Activated naive CD4-positive, alpha-beta T cell treated with anti-CD3 and anti-CD28 coated beads, Interleukin-2, amount 50 U/mL, for 72 hours (primary cell): ENCODE data around the gene SQSTM1. TPM values are rescaled to one million over a fixed set of nuclear protein-coding genes. Genes with fewer than 3 reads are reported as not detected.

Experiments
- ATAC-seq, 2 donors: fragments of 150-1000 bp; cut with Tn5 transposase; 2 replicates each; pipeline ENCODE4 v1.10.0; 2021; ENCODE audit warnings: mild to moderate bottlenecking in 2 of 2, moderate library complexity in 2 of 2
- DNase-seq, 2 donors: peaks; one replicate each; pipeline ENCODE4 v3.0.0; 2021 to 2022; ENCODE audit warnings: low spot score in 2 of 2
- H3K27ac Mint-ChIP-seq, 2 donors: one replicate each; pipeline ENCODE4 v1.8.0; 2022; ENCODE audit warnings: mild to moderate bottlenecking in 2 of 2, mixed read lengths in 2 of 2
- H3K36me3 Mint-ChIP-seq, 2 donors: one replicate each; pipeline ENCODE4 v1.8.0; 2022; ENCODE audit warnings: mixed read lengths in 2 of 2
- H3K9me3 Mint-ChIP-seq, 2 donors: one replicate each; pipeline ENCODE4 v1.8.0; 2022; ENCODE audit warnings: mixed read lengths in 2 of 2
- total RNA-seq, 2 donors: library from RNA; stranded (reverse); gene quantifications; one replicate each; pipeline ENCODE4 v1.2.3, GENCODE V29; 2022

SQSTM1 gene
- total RNA-seq, 2 donors from 2014 or later: 120 to 163 TPM

DNA sequence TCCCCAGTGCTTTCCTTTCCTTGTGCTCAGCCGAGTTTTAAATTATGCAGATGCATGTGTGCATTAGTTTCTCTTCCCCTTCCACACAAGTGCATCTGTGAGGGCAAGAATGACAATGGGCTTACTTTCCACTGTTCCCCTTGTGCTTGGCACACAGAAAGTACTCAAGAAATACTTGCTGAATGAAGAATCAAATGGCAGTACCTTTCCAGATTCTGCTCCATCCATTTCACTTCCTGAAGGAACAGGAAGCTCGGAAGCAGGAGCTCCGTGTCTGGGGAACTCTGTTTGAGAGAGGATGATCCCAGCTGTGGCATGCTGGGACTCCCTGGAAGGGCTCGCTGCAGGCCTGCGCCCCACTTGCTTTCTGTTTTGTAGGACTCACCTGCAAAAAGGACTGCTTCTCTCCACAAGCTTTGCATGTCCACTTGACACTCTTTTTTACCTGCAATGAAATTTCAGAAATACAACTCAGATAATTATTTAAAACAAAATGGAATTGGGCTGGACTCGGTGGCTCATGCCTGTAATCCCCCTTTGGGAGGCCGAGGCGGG lies 32.4 kb downstream of the SQSTM1 start:
- ATAC-seq: no peak
- H3K27ac Mint-ChIP-seq: no peak overlapping the region
- no peak for DNase-seq
- H3K9me3 Mint-ChIP-seq: no peaks in the 10 kb centered on the region
- H3K36me3 Mint-ChIP-seq: no peaks in the 10 kb centered on the region

DNA sequence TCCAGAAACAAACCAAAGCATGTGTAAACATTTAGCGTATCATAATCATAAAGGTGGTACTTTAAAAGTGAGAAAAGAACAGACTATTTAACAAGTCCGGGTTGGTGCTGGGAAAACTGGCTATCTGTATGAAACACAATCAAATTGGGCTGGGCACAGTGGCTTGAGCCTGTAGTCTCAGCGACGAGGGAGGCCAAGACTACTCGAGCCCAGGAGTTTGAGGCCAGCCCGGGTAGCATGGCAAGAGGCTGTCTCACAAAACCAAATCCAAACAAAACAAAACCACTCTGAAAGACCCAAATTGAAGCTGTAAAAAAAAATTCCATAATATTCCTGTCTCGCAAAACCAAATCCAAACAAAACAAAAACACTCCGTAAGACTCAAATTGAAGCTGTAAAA lies 33.7 kb downstream of the SQSTM1 start:
- Mint-ChIP-seq H3K27ac (no peak overlapping the region), H3K36me3 (no peaks in the 10 kb centered on the region), H3K9me3 (no peaks in the 10 kb centered on the region)
- ATAC-seq (no peak), DNase-seq (no peak)

DNA sequence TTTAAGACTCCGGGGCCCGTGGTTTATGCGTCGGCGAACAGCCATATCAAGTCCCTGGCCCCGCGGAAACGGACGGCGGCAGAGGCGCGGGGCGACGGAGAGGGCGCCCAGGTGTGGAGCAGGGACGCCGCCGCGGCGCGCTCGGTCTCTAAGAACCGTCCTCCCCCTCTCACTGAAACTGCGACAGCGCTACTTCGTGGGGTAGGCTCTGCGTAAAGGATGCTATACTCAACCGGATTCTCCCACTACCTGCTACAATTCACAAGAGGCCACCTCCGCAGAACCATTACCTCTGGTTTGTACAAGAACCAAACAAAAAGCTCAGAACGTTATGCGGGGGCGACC lies 37.5 kb downstream of the SQSTM1 start:
- peak overlapping the region; percentile 79 to 81 for H3K27ac Mint-ChIP-seq
- ATAC-seq (peak; percentile 56 to 67), DNase-seq (peak in 1 of 2 donors; percentile 60)
- peaks cover 8 to 10% of the 10 kb centered on the region in 2 donors for H3K36me3 Mint-ChIP-seq
- no peaks in the 10 kb centered on the region for H3K9me3 Mint-ChIP-seq

DNA sequence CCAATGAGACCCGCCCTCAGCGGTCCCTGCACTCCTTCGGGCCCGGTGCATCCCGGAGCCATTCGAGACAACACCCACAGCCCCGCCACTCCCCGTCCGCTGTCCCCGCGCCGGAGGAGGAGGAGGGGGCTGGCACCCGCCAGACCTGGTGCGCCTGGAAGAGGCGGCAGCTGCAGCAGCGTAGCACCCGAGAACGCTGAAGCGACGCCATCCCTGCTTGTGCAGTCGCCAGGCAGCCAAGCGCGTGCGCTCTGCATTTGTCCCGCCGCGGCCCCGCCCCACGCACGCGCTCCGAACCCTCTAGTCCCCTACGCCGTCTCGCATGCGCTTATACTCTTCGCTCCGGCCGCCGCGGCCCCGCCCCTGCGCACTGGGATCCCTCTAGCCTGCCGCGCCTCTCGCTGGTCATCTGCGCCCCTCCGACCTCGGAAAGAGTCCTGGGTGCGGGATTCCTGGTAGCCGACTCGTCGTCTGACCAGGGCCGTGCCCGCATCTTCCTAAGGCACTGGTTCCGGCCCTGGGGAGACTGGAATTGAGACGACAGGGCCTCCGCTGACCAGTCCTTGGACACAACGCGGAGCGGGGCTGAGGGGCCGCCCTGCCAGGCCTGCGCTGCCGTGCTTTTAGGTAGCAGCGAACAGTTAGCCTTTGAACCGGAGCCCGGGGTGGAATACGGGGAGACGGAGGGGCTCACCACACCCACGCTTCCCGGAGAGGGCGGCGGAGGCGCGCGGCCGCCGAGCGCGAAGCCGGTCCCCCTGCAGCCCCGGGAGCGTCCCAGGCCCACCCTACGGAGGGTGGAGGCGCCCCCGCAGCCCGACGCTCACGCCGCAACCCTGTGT lies 38.1 kb downstream of the SQSTM1 start, which contains the start of gene MRNIP:
Gene MRNIP, minus strand, starts transcription at position 232 of the 842 bp plus-strand sequence. Its CDS starts 21 bp downstream, at position 211.
- peak within 1 kb of the TSS; percentile 79 to 81 for H3K27ac Mint-ChIP-seq
- no peaks in the 10 kb centered on the region for H3K9me3 Mint-ChIP-seq
- peak; percentile 91 for DNase-seq
- H3K36me3 Mint-ChIP-seq: peaks cover 8 to 13% of the 10 kb centered on the region in 2 donors
- peak; percentile 97 for ATAC-seq

DNA sequence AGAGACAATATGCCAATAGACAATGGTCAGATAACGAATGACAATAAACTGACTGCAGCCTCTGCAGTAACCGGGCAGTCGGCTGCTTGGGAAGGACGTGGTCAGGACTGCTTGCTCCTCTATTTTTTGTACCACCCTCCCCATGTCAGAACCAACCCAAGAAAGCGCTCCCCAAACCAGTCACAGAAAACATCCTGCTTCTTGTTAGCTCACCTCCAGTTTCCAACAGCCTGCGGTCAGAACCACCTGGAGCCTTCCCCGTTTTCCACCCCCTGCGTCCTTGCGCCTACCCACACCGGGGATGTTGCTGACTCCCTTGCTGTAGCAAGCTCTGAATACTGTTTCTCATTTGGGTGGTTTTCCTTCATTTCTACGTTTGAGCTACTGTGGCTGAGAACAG lies 39.6 kb downstream of the SQSTM1 start:
- Mint-ChIP-seq H3K36me3 (peaks cover 8 to 22% of the 10 kb centered on the region in 2 donors), H3K9me3 (no peaks in the 10 kb centered on the region), H3K27ac (no peak overlapping the region)
- no peak for ATAC-seq
- DNase-seq: no peak

DNA sequence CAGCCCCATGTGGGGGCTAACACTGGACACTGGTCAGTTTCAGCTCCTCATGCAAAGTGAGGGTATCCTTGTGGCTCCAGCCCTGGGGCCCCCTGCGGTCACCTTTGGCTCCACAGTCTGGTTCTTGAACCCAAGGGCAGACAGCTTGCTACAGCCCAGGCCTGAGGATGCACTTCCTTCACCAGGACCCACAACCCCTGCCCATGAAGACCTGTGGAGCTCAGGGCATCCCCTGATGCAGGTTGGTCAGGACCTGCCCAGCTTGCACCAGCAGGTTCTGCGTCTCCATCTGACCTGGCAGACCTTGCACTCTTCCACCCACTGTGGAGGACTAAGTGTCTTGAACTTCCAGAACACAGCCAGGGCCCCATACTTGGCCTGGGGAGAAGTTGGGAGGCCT lies 41.6 kb downstream of the SQSTM1 start:
- ATAC-seq (no peak), DNase-seq (no peak)
- H3K9me3 Mint-ChIP-seq: no peaks in the 10 kb centered on the region
- H3K27ac Mint-ChIP-seq: no peak overlapping the region
- H3K36me3 Mint-ChIP-seq: peaks cover 8 to 23% of the 10 kb centered on the region in 2 donors

DNA sequence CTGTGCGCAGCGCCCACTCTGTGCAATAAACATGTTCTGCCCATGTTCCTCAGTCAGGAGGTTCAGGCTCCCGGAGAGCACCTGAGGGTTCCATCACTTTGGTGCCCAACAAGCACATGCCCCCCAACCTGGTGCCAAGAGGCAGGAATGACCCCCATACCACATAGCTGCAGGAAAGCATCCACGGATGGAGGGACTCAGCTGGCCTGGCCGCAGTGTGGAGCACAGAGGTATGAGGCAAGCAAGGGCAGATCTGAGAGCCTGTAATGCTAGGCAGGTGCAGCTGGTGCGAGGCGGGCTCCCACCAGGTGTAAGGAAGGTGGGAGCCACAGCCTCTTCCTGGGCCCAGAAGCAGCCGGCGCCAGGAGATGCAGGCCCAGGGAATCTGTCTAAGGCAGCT lies 42.2 kb downstream of the SQSTM1 start:
- Mint-ChIP-seq H3K27ac (peak overlapping the region in 1 of 2 donors; percentile 57), H3K36me3 (peaks cover 8 to 23% of the 10 kb centered on the region in 2 donors), H3K9me3 (no peaks in the 10 kb centered on the region)
- DNase-seq (no peak), ATAC-seq (no peak)

DNA sequence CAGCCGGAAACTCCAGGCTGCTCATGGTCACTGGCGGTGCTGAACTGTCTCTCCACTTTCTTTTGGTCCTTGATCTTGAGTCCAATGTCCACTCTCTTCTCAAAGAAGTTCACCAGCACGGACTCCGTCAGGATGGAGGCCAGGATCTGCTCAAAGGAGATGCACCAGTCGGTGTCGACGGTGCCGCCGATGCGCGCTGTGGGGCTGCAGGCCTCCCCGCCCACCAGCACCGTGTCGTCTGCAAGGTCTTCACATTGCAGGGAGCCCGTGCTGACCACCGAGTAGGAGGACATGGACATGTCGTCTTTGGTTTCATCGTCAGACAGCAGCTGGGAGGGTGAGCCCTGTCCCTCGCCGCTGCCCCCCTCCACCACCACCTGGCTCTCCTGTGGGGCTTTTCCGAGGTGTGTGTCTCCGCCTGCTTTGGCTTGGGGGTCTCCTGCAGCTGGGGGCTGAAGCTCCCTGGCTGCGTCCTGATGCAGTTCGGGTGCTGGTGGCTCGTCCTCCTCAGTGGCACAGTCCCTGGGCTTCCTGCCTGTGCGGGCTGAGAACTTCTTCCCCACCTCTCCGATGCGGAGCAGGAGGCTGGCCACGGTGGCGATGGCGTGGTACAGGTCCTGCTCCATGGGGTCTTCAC lies 42.9 kb downstream of the SQSTM1 start:
- Mint-ChIP-seq H3K36me3 (peaks cover 8 to 28% of the 10 kb centered on the region in 2 donors), H3K9me3 (no peaks in the 10 kb centered on the region), H3K27ac (no peak overlapping the region)
- ATAC-seq (no peak), DNase-seq (no peak)

DNA sequence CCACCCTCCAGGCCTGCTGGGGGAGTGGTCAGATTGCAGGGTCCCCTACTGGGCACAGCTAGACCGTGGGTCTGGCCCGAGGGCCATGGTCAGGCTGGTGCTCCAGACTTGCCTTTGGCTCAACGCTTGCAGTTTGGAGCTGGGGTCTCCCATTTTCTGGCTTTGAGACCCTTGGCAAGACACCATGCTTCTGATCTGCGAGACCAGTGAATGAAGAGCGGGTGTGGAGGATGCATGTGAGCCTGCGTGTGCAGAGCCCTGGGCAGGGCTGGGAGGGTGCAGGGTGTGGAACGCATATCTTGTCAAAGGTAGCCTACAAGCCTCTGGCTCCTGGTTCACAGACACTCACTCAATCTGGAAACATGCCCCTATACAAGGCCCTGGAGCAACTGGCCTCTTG lies 44.0 kb downstream of the SQSTM1 start:
- Mint-ChIP-seq H3K27ac (no peak overlapping the region), H3K36me3 (peaks cover 8 to 29% of the 10 kb centered on the region in 2 donors), H3K9me3 (no peaks in the 10 kb centered on the region)
- ATAC-seq: no peak
- no peak for DNase-seq

DNA sequence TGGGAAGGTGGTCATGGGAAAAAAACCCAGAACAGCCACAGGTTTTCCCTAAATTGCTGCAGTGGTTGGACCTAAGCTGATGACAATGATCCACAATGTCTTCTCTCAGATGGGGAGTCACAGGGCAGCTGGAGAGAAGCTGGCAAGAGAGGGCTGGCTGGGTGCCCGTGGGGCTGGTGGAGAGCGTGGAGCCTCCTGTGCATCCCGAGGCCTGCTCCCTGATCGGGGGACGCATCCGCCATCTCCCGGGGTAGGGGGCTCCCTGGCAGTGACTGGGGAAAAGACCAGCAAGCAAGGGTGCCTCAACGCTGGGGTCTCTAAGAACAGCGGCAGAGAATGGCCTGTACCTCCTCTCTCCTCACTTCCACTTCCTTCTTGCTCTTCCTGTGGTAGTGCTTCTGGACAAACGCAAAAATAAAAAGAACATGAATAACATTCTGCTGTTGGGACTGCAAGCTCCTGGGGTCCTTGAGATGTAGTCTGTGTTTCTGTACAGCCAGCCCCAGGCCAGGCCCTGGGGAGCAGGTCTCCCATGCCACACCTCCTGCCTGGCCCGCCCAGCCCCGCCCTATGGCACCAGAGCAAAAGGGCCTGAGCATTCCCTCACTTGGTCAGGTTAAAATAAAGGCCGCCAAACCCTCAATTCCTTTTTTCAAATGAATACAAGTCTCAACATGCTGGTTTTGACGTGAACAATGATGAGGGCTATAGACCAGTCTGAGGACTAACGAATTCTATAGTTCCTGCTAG lies 45.0 kb downstream of the SQSTM1 start:
- Mint-ChIP-seq H3K36me3 (peaks cover 8 to 29% of the 10 kb centered on the region in 2 donors), H3K9me3 (no peaks in the 10 kb centered on the region), H3K27ac (peak overlapping the region in 1 of 2 donors; percentile 65)
- DNase-seq (no peak), ATAC-seq (no peak)

DNA sequence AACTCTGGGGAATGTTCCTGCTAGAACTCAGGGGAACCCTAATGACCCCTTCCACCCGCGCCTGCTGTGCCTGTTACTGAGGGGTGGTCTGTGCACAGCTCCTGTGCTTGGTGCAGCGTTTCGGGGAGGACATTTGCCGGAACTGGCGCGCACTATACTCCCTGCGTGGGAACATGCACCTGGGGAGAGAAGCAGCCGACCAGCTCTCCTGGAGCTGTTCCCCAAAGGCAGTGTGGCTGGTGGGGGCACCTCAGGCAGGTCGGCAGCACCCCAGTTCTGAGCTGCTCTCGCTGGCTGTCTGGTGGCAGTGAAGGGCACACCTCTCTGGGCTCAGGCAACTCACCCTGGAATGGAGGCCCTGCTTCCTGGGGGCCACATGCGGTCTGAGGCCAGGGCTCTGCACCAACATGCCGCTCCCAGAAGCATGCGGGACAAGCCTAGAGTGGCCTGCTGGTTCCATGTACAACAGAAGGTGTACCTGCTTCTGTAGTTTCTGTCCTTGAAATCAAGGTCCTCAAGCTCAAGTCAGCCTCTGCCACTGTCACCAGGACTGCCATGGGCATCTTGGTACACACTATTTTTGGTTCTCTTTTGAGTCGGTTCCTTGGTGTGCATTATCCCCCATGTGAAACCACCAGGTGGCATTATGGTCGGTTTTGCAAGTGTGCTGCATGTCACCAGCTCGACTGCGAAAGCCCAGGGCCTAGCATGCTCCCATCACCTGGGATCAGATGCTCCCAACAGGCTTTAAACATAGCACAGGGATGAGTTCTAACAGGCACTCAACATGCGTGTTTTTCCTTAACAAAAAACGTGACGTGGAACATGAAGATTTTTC lies 45.8 kb downstream of the SQSTM1 start:
- peak overlapping the region; percentile 12 to 33 for H3K27ac Mint-ChIP-seq
- H3K36me3 Mint-ChIP-seq: peaks cover 8 to 29% of the 10 kb centered on the region in 2 donors
- DNase-seq (peak in 1 of 2 donors; percentile 38), ATAC-seq (peak; percentile 55 to 72)
- no peaks in the 10 kb centered on the region for H3K9me3 Mint-ChIP-seq

DNA sequence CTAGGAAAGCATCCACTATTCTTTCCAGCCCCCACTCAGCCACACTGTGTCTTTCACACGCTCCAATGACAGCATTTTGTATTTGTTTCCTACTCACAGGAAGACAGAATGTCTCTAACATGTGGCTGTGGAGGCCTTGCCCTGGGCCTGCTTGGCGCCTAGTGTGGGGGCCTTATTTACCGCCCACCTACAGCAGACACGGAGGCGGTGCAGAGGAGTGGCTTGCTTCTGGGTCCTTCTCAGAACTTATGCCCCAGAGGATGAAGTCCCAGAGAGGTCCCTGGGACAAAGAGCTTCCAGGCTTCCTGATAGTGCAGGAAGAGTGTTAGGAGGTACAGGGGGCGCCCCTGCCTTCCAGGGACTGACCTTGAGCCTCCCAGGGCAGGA lies 46.4 kb downstream of the SQSTM1 start:
- Mint-ChIP-seq H3K27ac (peak overlapping the region; percentile 6 to 84), H3K9me3 (no peaks in the 10 kb centered on the region), H3K36me3 (peaks cover 8 to 29% of the 10 kb centered on the region in 2 donors)
- DNase-seq (no peak), ATAC-seq (no peak)

DNA sequence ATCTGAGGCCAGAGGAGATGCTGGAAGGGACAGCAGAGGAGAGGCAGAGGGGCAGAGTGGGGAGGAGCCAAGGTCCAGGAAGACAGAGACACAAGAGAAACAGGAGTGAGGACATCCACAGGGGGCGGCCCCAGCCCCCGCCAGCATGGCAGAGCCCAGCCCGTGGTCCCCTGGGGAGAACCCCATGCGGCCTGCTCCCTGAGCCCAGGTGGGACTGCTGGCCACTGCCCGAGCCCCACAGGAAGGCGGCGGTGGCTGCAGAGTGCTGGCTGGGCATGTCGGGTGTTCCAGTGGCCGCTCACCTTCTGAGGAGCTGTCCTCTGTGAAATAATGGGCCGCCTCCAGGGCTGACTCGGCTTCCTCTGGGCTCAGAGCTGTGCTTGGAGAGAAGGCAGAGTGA lies 46.8 kb downstream of the SQSTM1 start:
- Mint-ChIP-seq H3K9me3 (no peaks in the 10 kb centered on the region), H3K36me3 (peaks cover 5 to 26% of the 10 kb centered on the region in 2 donors), H3K27ac (peak overlapping the region; percentile 6 to 84)
- DNase-seq (no peak), ATAC-seq (peak in 1 of 2 donors; percentile 14)

DNA sequence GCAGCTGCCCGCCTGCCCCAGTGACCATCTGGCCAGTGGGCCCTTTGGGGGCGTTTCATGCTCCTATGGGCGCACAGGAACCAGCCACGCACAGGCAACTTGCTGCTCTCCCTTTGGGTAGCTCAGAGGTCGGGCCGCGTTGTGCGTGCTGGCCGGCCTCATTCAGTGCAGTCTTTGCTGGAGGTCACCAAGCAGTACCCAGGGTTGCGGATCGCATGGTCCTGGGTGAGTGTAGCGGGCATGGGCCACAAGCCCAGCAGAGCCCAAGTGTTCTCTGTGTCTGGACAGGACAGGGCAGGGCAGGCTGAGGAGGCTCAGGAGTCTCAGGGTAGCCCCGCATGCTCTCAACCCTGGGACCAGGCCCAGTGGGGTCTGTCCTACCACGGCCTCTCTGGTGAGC lies 47.8 kb downstream of the SQSTM1 start:
- peaks cover 0 to 18% of the 10 kb centered on the region in 2 donors for H3K36me3 Mint-ChIP-seq
- ATAC-seq: no peak
- H3K27ac Mint-ChIP-seq: peak overlapping the region; percentile 34 to 72
- no peaks in the 10 kb centered on the region for H3K9me3 Mint-ChIP-seq
- DNase-seq: no peak

DNA sequence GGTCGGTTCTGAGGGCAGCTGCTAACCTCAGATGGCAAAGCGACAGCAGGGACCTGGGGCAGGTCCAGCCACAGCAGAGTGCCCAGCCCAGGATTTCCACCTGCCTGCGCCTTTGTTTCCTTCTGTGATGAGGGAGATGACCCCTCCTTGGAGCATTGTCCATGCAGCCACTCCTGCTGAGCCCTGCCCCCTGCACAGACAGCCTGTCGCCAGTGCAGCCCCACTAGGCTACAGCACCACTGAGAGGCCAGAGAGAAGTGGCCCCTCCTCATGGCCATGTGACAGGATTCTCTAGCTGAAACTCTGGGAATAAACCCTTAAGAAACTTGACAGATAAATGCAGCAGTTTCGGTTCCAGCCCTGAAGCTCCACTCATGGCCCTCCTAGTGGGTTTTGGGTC lies 48.4 kb downstream of the SQSTM1 start:
- H3K9me3 Mint-ChIP-seq: no peaks in the 10 kb centered on the region
- no peak for ATAC-seq

More for the DNA sequence above, 48.4 kb downstream of the SQSTM1 start:
- H3K27ac Mint-ChIP-seq: peak overlapping the region in 1 of 2 donors; percentile 34
- peaks cover 0 to 13% of the 10 kb centered on the region in 2 donors for H3K36me3 Mint-ChIP-seq
- no peak for DNase-seq
